WTC11 (cell line): ENCODE results near the gene MYH14. TPM values are rescaled to one million over a fixed set of nuclear protein-coding genes. Genes with fewer than 3 reads are reported as not detected.

Experiments used
- ATAC-seq: fragments of 200-7000 bp; cut with Tn5 transposase; 2 replicates; pipeline ENCODE4 v1.10.0; 2021; ENCODE audit warnings: mild to moderate bottlenecking, moderate library complexity
- CTCF ChIA-PET: fragments of 300-600 bp; sonication (Branson Sonifier 250); formaldehyde crosslinking; loops from one replicate; lab custom pipeline; 2021; ENCODE audit warnings: antibody characterized with exemption; lab: Charles Lee
- POLR2A ChIA-PET: fragments of 350-600 bp; sonication (Branson Sonifier 250); formaldehyde crosslinking; loops from one replicate; lab custom pipeline; 2021; ENCODE audit warnings: antibody characterized with exemption; lab: Charles Lee
- DNase-seq: peaks from one replicate; pipeline ENCODE4 v3.0.0; 2021; ENCODE audit warnings: low spot score
- H3K27ac Mint-ChIP-seq: 2 replicates; pipeline ENCODE4 v1.8.0; 2021; ENCODE audit warnings: mixed read lengths
- H3K27me3 Mint-ChIP-seq: 2 replicates; pipeline ENCODE4 v1.8.0; 2021; ENCODE audit warnings: low read depth, mild to moderate bottlenecking, moderate library complexity, mixed read lengths
- H3K36me3 Mint-ChIP-seq: 2 replicates; pipeline ENCODE4 v1.8.0; 2021; ENCODE audit warnings: mixed read lengths
- H3K4me1 Mint-ChIP-seq: 2 replicates; pipeline ENCODE4 v1.8.0; 2022; ENCODE audit warnings: mixed read lengths
- H3K4me3 Mint-ChIP-seq: 2 replicates; pipeline ENCODE4 v1.8.0; 2021; ENCODE audit warnings: mild to moderate bottlenecking, moderate library complexity, mixed read lengths
- H3K9me3 Mint-ChIP-seq: 2 replicates; pipeline ENCODE4 v1.8.0; 2021; ENCODE audit warnings: mixed read lengths
- ATF1 ChIP-seq: sonication (generic); formaldehyde crosslinking; IDR thresholded peaks from 2 replicates; pipeline ENCODE4 v1.8.1; 2023; ENCODE audit warnings: mild to moderate bottlenecking, moderate library complexity, missing genetic modification reagents
- CBFB ChIP-seq: sonication (generic); formaldehyde crosslinking; IDR thresholded peaks from 2 replicates; pipeline ENCODE4 v1.8.1; 2022; ENCODE audit warnings: mild to moderate bottlenecking, low read depth, missing genetic modification reagents
- CREB1 ChIP-seq: sonication (generic); formaldehyde crosslinking; IDR thresholded peaks from 2 replicates; pipeline ENCODE4 v1.8.0; 2023; ENCODE audit warnings: mild to moderate bottlenecking, missing genetic modification reagents
- FOXK1 ChIP-seq: sonication (generic); formaldehyde crosslinking; IDR thresholded peaks from 2 replicates; pipeline ENCODE4 v1.8.0; 2022; ENCODE audit warnings: mild to moderate bottlenecking, moderate library complexity, missing genetic modification reagents
- GTF2I ChIP-seq: fragments of 250-450 bp; sonication (Bioruptor Pico); conservative IDR thresholded peaks from 2 replicates; pipeline ENCODE4 v1.4.0; 2021; ENCODE audit warnings: mild to moderate bottlenecking
- JAZF1 ChIP-seq: fragments of 250-450 bp; sonication (Bioruptor Pico); IDR thresholded peaks from 2 replicates; pipeline ENCODE4 v1.9.0; 2021; ENCODE audit warnings: moderate library complexity, mild to moderate bottlenecking, inconsistent platforms
- MLX ChIP-seq: sonication (generic); formaldehyde crosslinking; IDR thresholded peaks from 2 replicates; pipeline ENCODE4 v1.8.1; 2023; ENCODE audit warnings: mild to moderate bottlenecking, missing genetic modification reagents, moderate library complexity
- NFATC4 ChIP-seq: fragments of 250-450 bp; sonication (Bioruptor Pico); IDR thresholded peaks from 2 replicates; pipeline ENCODE4 v1.9.0; 2021; ENCODE audit warnings: mild to moderate bottlenecking
- PRRX2 ChIP-seq: fragments of 250-450 bp; sonication (Bioruptor Pico); IDR thresholded peaks from 2 replicates; pipeline ENCODE4 v1.8.0; 2021; ENCODE audit warnings: mild to moderate bottlenecking
- RORB ChIP-seq: fragments of 250-450 bp; sonication (Bioruptor Pico); IDR thresholded peaks from 2 replicates; pipeline ENCODE4 v1.9.0; 2021; ENCODE audit warnings: mild to moderate bottlenecking
- SP1 ChIP-seq: sonication (generic); formaldehyde crosslinking; conservative IDR thresholded peaks from 2 replicates; pipeline ENCODE4 v1.8.1; 2022; ENCODE audit warnings: missing genetic modification reagents
- TEAD1 ChIP-seq: sonication (generic); formaldehyde crosslinking; IDR thresholded peaks from 2 replicates; pipeline ENCODE4 v1.8.0; 2022; ENCODE audit warnings: mild to moderate bottlenecking, missing genetic modification reagents
- USF1 ChIP-seq: sonication (generic); formaldehyde crosslinking; IDR thresholded peaks from 2 replicates; pipeline ENCODE4 v1.8.0; 2022; ENCODE audit warnings: mild to moderate bottlenecking, missing genetic modification reagents
- ZBTB43 ChIP-seq: sonication (generic); formaldehyde crosslinking; IDR thresholded peaks from 2 replicates; pipeline ENCODE4 v1.8.1; 2023; ENCODE audit warnings: mild to moderate bottlenecking, missing genetic modification reagents
- ZNF416 ChIP-seq: fragments of 250-450 bp; sonication (Bioruptor Pico); IDR thresholded peaks from 2 replicates; pipeline ENCODE4 v1.9.0; 2021; ENCODE audit warnings: mild to moderate bottlenecking, inconsistent platforms
- ZNF671 ChIP-seq: fragments of 250-450 bp; sonication (Bioruptor Pico); IDR thresholded peaks from 2 replicates; pipeline ENCODE4 v1.8.0; 2021; ENCODE audit warnings: mild to moderate bottlenecking
- total RNA-seq: library from RNA; stranded (reverse); gene quantifications from 3 replicates; pipeline ENCODE4 v1.2.3, GENCODE V29; 2021
- TF ChIP-seq, protein P1 (sequence below): sonication (generic); formaldehyde crosslinking; IDR thresholded peaks from 2 replicates; pipeline ENCODE4 v1.8.0; 2022; ENCODE audit warnings: mild to moderate bottlenecking, missing genetic modification reagents
- TF ChIP-seq, protein P2 (sequence below): fragments of 250-450 bp; sonication (Bioruptor Pico); IDR thresholded peaks from 2 replicates; pipeline ENCODE4 v2.1.2; 2022; ENCODE audit warnings: mild to moderate bottlenecking, moderate library complexity
- TF ChIP-seq, protein P3 (sequence below): sonication (generic); formaldehyde crosslinking; conservative IDR thresholded peaks from 2 replicates; pipeline ENCODE4 v1.8.1; 2023; ENCODE audit warnings: mild to moderate bottlenecking, low read depth, missing genetic modification reagents, moderate library complexity

The MYH14 gene
- total RNA-seq, 1 experiment from 2014 or later, result 25.8 TPM

DNA sequence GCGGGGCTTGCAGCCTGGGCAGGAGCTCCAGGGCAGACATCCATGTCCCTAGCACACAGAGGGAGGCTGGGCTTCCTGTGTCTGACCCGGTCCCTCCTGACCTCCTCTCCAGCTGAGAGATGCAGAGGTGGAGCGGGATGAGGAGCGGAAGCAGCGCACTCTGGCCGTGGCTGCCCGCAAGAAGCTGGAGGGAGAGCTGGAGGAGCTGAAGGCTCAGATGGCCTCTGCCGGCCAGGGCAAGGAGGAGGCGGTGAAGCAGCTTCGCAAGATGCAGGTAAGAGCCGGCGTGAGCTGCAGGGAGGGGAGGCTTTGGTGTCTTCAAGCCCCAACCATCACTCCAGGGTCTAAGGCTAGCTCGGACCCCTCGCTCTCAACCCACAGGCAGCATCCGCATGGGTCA is 87.4 kb downstream of the MYH14 start:
- TF ChIP-seq CREB1 (CRISPR knock-in tag) (no peak), ATF1 (CRISPR knock-in tag) (no peak), SP1 (CRISPR knock-in tag) (no peak), NFATC4 (CRISPR knock-in tag) (no peak), USF1 (CRISPR knock-in tag) (no peak), ZNF416 (CRISPR knock-in tag) (no peak), FOXK1 (CRISPR knock-in tag) (no peak), TEAD1 (CRISPR knock-in tag) (no peak), JAZF1 (CRISPR knock-in tag) (no peak), ZNF671 (CRISPR knock-in tag) (no peak), PRRX2 (CRISPR knock-in tag) (no peak), ZBTB43 (CRISPR knock-in tag) (no peak), CBFB (CRISPR knock-in tag) (no peak), RORB (no peak), GTF2I (no peak), MLX (no peak)
- TF ChIP-seq, protein P1, sequence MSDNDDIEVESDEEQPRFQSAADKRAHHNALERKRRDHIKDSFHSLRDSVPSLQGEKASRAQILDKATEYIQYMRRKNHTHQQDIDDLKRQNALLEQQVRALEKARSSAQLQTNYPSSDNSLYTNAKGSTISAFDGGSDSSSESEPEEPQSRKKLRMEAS (CRISPR knock-in tag), result no peak
- TF ChIP-seq, protein P2, sequence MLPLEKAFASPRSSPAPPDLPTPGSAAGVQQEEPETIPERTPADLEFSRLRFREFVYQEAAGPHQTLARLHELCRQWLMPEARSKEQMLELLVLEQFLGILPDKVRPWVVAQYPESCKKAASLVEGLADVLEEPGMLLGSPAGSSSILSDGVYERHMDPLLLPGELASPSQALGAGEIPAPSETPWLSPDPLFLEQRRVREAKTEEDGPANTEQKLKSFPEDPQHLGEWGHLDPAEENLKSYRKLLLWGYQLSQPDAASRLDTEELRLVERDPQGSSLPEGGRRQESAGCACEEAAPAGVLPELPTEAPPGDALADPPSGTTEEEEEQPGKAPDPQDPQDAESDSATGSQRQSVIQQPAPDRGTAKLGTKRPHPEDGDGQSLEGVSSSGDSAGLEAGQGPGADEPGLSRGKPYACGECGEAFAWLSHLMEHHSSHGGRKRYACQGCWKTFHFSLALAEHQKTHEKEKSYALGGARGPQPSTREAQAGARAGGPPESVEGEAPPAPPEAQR (CRISPR knock-in tag), result no peak
- TF ChIP-seq, protein P3, sequence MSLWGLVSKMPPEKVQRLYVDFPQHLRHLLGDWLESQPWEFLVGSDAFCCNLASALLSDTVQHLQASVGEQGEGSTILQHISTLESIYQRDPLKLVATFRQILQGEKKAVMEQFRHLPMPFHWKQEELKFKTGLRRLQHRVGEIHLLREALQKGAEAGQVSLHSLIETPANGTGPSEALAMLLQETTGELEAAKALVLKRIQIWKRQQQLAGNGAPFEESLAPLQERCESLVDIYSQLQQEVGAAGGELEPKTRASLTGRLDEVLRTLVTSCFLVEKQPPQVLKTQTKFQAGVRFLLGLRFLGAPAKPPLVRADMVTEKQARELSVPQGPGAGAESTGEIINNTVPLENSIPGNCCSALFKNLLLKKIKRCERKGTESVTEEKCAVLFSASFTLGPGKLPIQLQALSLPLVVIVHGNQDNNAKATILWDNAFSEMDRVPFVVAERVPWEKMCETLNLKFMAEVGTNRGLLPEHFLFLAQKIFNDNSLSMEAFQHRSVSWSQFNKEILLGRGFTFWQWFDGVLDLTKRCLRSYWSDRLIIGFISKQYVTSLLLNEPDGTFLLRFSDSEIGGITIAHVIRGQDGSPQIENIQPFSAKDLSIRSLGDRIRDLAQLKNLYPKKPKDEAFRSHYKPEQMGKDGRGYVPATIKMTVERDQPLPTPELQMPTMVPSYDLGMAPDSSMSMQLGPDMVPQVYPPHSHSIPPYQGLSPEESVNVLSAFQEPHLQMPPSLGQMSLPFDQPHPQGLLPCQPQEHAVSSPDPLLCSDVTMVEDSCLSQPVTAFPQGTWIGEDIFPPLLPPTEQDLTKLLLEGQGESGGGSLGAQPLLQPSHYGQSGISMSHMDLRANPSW, result no peak
- TF ChIP-seq, all 79 proteins: peak for 0
- ChIA-PET POLR2A (interaction anchor here (1.0 to 1.9 kb wide), 2 partner anchors 25 to 39 kb away, joined by 3 to 8 read pairs; partner anchors contain the start of gene KCNC3), CTCF (interaction anchor here (0.8 to 2.6 kb wide), 5 partner anchors 23 to 143 kb away, joined by 3 to 16 read pairs (median 5); no protein-coding TSS in a partner anchor)
- peaks cover 11% of the 10 kb centered on the region for H3K9me3 Mint-ChIP-seq
- H3K27ac Mint-ChIP-seq, result no peak overlapping the region
- DNase-seq, result no peak
- peaks cover 26% of the 10 kb centered on the region for H3K4me1 Mint-ChIP-seq
- no peak overlapping the region for H3K4me3 Mint-ChIP-seq
- H3K36me3 Mint-ChIP-seq, result peaks cover 40% of the 10 kb centered on the region
- no peaks in the 10 kb centered on the region; the same call in 1 of the 2 replicates for H3K27me3 Mint-ChIP-seq
- no peak for ATAC-seq

DNA sequence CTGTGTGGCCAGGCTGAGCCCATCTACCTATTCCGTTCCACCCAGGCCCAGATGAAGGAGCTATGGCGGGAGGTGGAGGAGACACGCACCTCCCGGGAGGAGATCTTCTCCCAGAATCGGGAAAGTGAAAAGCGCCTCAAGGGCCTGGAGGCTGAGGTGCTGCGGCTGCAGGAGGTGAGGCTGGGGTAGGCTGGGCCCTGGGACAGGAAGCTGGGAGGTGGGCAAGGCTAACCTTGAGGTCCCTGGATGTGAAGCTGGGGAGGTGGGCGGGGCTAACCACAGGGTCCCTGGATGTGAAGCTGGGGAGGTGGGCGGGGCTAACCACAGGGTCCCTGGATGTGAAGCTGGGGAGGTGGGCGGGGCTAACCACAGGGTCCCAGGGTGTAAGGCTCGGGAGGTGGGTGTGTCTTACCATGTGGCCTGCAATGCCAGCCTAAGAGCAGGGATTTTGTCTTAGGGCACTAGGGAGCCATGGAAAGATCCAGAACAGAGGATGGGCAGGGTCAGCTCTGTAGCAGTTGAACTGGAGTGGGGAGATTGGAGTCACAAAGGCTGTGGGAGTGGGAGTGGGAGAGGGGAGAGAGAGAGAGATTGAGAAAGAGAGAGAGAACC is 88.9 kb downstream of the MYH14 start:
- ChIA-PET CTCF (interaction anchor here (0.8 to 2.6 kb wide), 17 partner anchors 12 to 145 kb away, joined by 3 to 16 read pairs (median 6); partner anchors contain the start of gene KCNC3), POLR2A (interaction anchor here (0.9 to 1.9 kb wide), 2 partner anchors 24 to 144 kb away, joined by 3 to 8 read pairs; no protein-coding TSS in a partner anchor)
- DNase-seq (peak; percentile 81), ATAC-seq (peak; percentile 91)
- peaks cover 26% of the 10 kb centered on the region for H3K4me1 Mint-ChIP-seq
- no peaks in the 10 kb centered on the region for H3K9me3 Mint-ChIP-seq
- H3K27ac Mint-ChIP-seq, result peak overlapping the region; percentile 57; the same call in 1 of the 2 replicates
- no peaks in the 10 kb centered on the region for H3K27me3 Mint-ChIP-seq
- peak overlapping the region; percentile 20; the same call in 1 of the 2 replicates for H3K4me3 Mint-ChIP-seq
- TF ChIP-seq SP1 (CRISPR knock-in tag) (0 out of 2 replicates have a peak, but pooled peaks have one; percentile 36), ZNF671 (CRISPR knock-in tag) (no peak)
- H3K36me3 Mint-ChIP-seq, result peaks cover 25% of the 10 kb centered on the region
